OCI-M2 (cell line): ENCODE measurements around the gene ANGPTL4.
"Not testable (repeated sequence)": the region's sequence is repeated elsewhere in the genome, so short reads cannot be mapped to it uniquely, and the experiment has no call there.

Experiments used
- DNase-seq: peaks from one replicate; lab custom pipeline; 2025; ENCODE audit not compliant: unreplicated experiment; lab: John Stamatoyannopoulos, UW

The ANGPTL4 gene

GRCh38 chr19:8334458-8335342 lies 29.3 kb upstream of the ANGPTL4 start:
- no peak for DNase-seq

- no peak for DNase-seq
These were observed 28.4 kb upstream of the ANGPTL4 start for GRCh38 chr19:8335343-8336071.

- no peak for DNase-seq
These were observed 27.8 kb upstream of the ANGPTL4 start for GRCh38 chr19:8336072-8336569.

GRCh38 chr19:8336660-8337059 lies 27.3 kb upstream of the ANGPTL4 start:
- DNase-seq = no peak

- no peak for DNase-seq
These were observed 26.2 kb upstream of the ANGPTL4 start for GRCh38 chr19:8337728-8338127.

GRCh38 chr19:8338835-8339234 lies 25.1 kb upstream of the ANGPTL4 start:
- no peak for DNase-seq

- DNase-seq = no peak
These were observed 23.4 kb upstream of the ANGPTL4 start for GRCh38 chr19:8340341-8341096.

- not testable (repeated sequence) for DNase-seq
These were observed 22.5 kb upstream of the ANGPTL4 start for GRCh38 chr19:8341504-8341903.

GRCh38 chr19:8342316-8342683 lies 21.7 kb upstream of the ANGPTL4 start:
- no peak for DNase-seq

- no peak for DNase-seq
These were observed 21.1 kb upstream of the ANGPTL4 start, which contains the start of gene KANK3 for GRCh38 chr19:8342684-8343482. Gene KANK3, minus strand, starts transcription at chr19:8343262. Its CDS starts 5,434 bp downstream, at chr19:8337828.

- DNase-seq = no peak
These were observed 20.5 kb upstream of the ANGPTL4 start for GRCh38 chr19:8343483-8343844.

GRCh38 chr19:8349629-8350372 lies 14.2 kb upstream of the ANGPTL4 start:
- DNase-seq = not testable (repeated sequence)

- DNase-seq = no peak
These were observed 11.7 kb upstream of the ANGPTL4 start for GRCh38 chr19:8352134-8352827.

GRCh38 chr19:8352845-8353244 lies 11.1 kb upstream of the ANGPTL4 start:
- not testable (repeated sequence) for DNase-seq

- no peak for DNase-seq
These were observed 8.1 kb upstream of the ANGPTL4 start for GRCh38 chr19:8355631-8356402.

- no peak for DNase-seq
These were observed 6.9 kb upstream of the ANGPTL4 start for GRCh38 chr19:8357007-8357521.

GRCh38 chr19:8358948-8359347 lies 5.0 kb upstream of the ANGPTL4 start:
- no peak for DNase-seq

- DNase-seq = no peak
These were observed 3.8 kb upstream of the ANGPTL4 start for GRCh38 chr19:8360196-8360595.
